Small intestine (tissue), 7 donors: ENCODE results near the gene UBE3D. TPM values are rescaled to one million over a fixed set of nuclear protein-coding genes. Genes with fewer than 3 reads are reported as not detected.
A peak's percentile ranks its signal among the peaks of the same experiment; 100 is the strongest.
"Not testable (repeated sequence)": the region's sequence is repeated elsewhere in the genome, so short reads cannot be mapped to it uniquely, and the experiment has no call there.

ENCODE experiments used
- DNase-seq, 2 donors: peaks; one replicate each; pipeline versions ENCODE4 v3.0.0 to v3.0.0-alpha.2; 2013
- FAIRE-seq: peaks from 2 replicates; lab custom pipeline; 2012; peaks lifted over from hg19 to GRCh38; lab: Jason Lieb, UNC
- H3K27ac ChIP-seq, 3 donors: one replicate each; pipeline ENCODE4 v1.5.1; 2013; ENCODE audit warnings: low read length in 2 of 3, mild to moderate bottlenecking in 2 of 3, control low read depth in 1 of 3, inconsistent platforms in 1 of 3, low read depth in 1 of 3, moderate library complexity in 1 of 3
- H3K27me3 ChIP-seq, 3 donors: one replicate each; pipeline ENCODE4 v1.6.1; 2013; ENCODE audit warnings: low read length in 3 of 3, inconsistent platforms in 1 of 3; ENCODE audit not compliant: control insufficient read depth in 3 of 3, insufficient read depth in 3 of 3
- H3K36me3 ChIP-seq, 3 donors: one replicate each; pipeline ENCODE4 v1.6.1; 2013; ENCODE audit warnings: low read length in 3 of 3, inconsistent platforms in 1 of 3, low read depth in 1 of 3, mild to moderate bottlenecking in 1 of 3, moderate library complexity in 1 of 3; ENCODE audit not compliant: control insufficient read depth in 3 of 3, insufficient read depth in 2 of 3
- H3K4me1 ChIP-seq, 3 donors: one replicate each; pipeline ENCODE4 v1.6.1; 2013; ENCODE audit warnings: low read length in 2 of 3, inconsistent platforms in 1 of 3, low read depth in 1 of 3, mild to moderate bottlenecking in 1 of 3, moderate library complexity in 1 of 3; ENCODE audit not compliant: control insufficient read depth in 3 of 3, insufficient read depth in 2 of 3
- H3K4me3 ChIP-seq, 3 donors: one replicate each; pipeline ENCODE4 v1.5.1; 2013; ENCODE audit warnings: low read length in 3 of 3, control low read depth in 1 of 3, inconsistent platforms in 1 of 3, low read depth in 1 of 3, mild to moderate bottlenecking in 1 of 3, moderate library complexity in 1 of 3
- H3K9me3 ChIP-seq, 2 donors: one replicate each; pipeline ENCODE4 v1.6.1; 2013; ENCODE audit warnings: low read depth in 1 of 2, low read length in 1 of 2; ENCODE audit not compliant: control insufficient read depth in 2 of 2, insufficient read depth in 1 of 2
- WGBS, 3 donors: extraction: QIAGEN DNeasy Blood & Tissue Kit; methylation state at CpG; one replicate each; pipeline ENCODE4 v1.1.7; 2013; 5-methylcytosine and 5-hydroxymethylcytosine counted together
- polyA plus RNA-seq, 4 donors: library from polyadenylated mRNA; stranded (reverse) in 3 of 4; unstranded in 1 of 4; fragments of 200-250 nt in 3 of 4; fragments of 120-200 nt in 1 of 4; gene quantifications; one replicate each; pipeline versions ENCODE4 v1.2.1 to v1.2.3, GENCODE V29; 2013
- donor health status: healthy with polysubstance abuse.
- donor health status: control.
- donor health status: control.
- donor health status: Bipolar disorder and iron deficiency.
- donor health status: healthy.

The UBE3D gene
- polyA plus RNA-seq, 4 donors: 0.54 to 8.0 (median 4.0) TPM

- WGBS, 3 donors: 82 to 94% (median 91%) methylated on average over 1 of the region's 1 CpG
- Histone ChIP-seq H3K9me3 (no peaks in the 10 kb centered on the region), H3K36me3 (peaks cover 0 to 6% (median 0%) of the 10 kb centered on the region in 3 donors), H3K27ac (no peak overlapping the region), H3K27me3 (no peaks in the 10 kb centered on the region), H3K4me3 (no peak overlapping the region), H3K4me1 (no peaks in the 10 kb centered on the region)
- no peak for FAIRE-seq
- DNase-seq: no peak
Observed at GRCh38 chr6:82951389-82951788, 114.3 kb downstream of the UBE3D start.

DNA sequence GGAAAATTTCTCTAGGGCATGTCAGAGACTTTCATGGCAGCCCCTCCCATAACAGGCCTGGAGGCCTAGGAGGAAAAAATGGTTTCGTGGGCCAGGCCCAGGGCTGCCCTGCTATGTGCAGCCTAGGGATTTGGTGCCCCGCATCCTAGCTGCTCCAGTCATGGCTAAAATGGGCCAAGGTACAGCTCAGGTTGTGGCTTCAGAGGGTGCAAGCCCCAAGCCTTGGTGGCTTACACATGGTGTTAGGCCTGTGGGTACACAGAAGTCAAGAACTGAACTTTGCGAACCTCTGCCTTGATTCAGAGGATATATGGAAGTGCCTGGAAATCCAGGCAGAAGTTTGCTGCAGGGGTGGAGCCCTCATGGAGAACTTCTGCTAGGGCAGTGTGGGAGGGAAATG lies 134.7 kb downstream of the UBE3D start:
- H3K4me3 ChIP-seq, H3K27me3 ChIP-seq, DNase-seq, H3K36me3 ChIP-seq, H3K4me1 ChIP-seq, FAIRE-seq, H3K27ac ChIP-seq: not testable (repeated sequence)
- 97 to 100% (median 98%) methylated on average over 3 of the region's 3 CpGs for WGBS, 3 donors
- peaks cover 1 to 37% of the 10 kb centered on the region in 2 donors for H3K9me3 ChIP-seq

- Histone ChIP-seq H3K27me3 (no peaks in the 10 kb centered on the region), H3K36me3 (no peaks in the 10 kb centered on the region), H3K27ac (no peak overlapping the region), H3K4me3 (no peak overlapping the region), H3K4me1 (no peaks in the 10 kb centered on the region), H3K9me3 (peaks cover 0 to 2% of the 10 kb centered on the region in 2 donors)
- FAIRE-seq: no peak
- WGBS, 3 donors: 75 to 86% (median 83%) methylated on average over 3 of the region's 3 CpGs
- no peak for DNase-seq
Observed at GRCh38 chr6:82924799-82925535, 140.7 kb downstream of the UBE3D start.

- Histone ChIP-seq H3K4me1 (peaks cover 0 to 8% (median 1%) of the 10 kb centered on the region in 3 donors), H3K4me3 (no peak overlapping the region), H3K27ac (no peak overlapping the region), H3K9me3 (peaks cover 1 to 7% of the 10 kb centered on the region in 2 donors), H3K36me3 (no peaks in the 10 kb centered on the region), H3K27me3 (no peaks in the 10 kb centered on the region)
- DNase-seq (no peak), FAIRE-seq (no peak)
- WGBS, 3 donors: 85 to 100% (median 100%) methylated on average over 1 of the region's 1 CpG
Observed at GRCh38 chr6:82921258-82921657, 144.4 kb downstream of the UBE3D start.

- H3K4me1 ChIP-seq: peaks cover 0 to 8% (median 1%) of the 10 kb centered on the region in 3 donors
- peak overlapping the region in 1 of 3 donors; percentile 29 for H3K27ac ChIP-seq
- H3K4me3 ChIP-seq: no peak overlapping the region
- no peaks in the 10 kb centered on the region for H3K36me3 ChIP-seq
- 34 to 53% (median 50%) methylated on average over 6 of the region's 6 CpGs for WGBS, 3 donors
- H3K27me3 ChIP-seq: no peaks in the 10 kb centered on the region
- FAIRE-seq: no peak
- peaks cover 1 to 7% of the 10 kb centered on the region in 2 donors for H3K9me3 ChIP-seq
- DNase-seq: peak; percentile 67 to 68
Observed at GRCh38 chr6:82917346-82918064, 148.1 kb downstream of the UBE3D start.

- H3K27me3 ChIP-seq: no peaks in the 10 kb centered on the region
- FAIRE-seq (no peak), DNase-seq (peak in 1 of 2 donors; percentile 50)
- H3K9me3 ChIP-seq: peaks cover 1 to 7% of the 10 kb centered on the region in 2 donors
- no peaks in the 10 kb centered on the region for H3K36me3 ChIP-seq
- H3K4me3 ChIP-seq: no peak overlapping the region
- peaks cover 0 to 8% (median 1%) of the 10 kb centered on the region in 3 donors for H3K4me1 ChIP-seq
- H3K27ac ChIP-seq: no peak overlapping the region
Observed at GRCh38 chr6:82915666-82916065, 150.0 kb downstream of the UBE3D start.

GRCh38 chr6:82914511-82914910 lies 151.1 kb downstream of the UBE3D start:
- FAIRE-seq (no peak), DNase-seq (no peak)
- Histone ChIP-seq H3K27me3 (no peaks in the 10 kb centered on the region), H3K36me3 (no peaks in the 10 kb centered on the region), H3K4me1 (peaks cover 0 to 8% (median 1%) of the 10 kb centered on the region in 3 donors), H3K4me3 (no peak overlapping the region), H3K27ac (no peak overlapping the region), H3K9me3 (peaks cover 1 to 7% of the 10 kb centered on the region in 2 donors)
- 94 to 100% (median 96%) methylated on average over 4 of the region's 4 CpGs for WGBS, 3 donors

DNA sequence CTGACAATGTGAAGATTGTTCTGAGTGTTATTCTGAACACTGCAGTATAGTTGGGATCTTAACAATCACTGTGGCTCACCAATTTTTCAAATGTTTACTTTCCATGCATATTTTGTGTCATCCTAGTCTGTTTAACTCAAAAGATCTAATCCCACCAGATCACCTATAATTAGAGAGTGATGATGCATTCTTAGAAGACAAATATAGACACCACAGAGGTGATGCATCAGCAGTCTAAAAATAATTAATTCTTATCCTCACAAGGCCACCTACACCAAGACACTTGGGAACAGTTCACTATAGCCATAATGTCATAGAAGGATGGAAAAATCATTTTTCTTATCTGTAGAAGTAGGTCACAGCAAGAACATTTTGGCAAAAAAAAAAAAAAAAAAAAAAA lies 154.8 kb downstream of the UBE3D start:
- DNase-seq (no peak), FAIRE-seq (no peak)
- no peak overlapping the region for H3K4me3 ChIP-seq
- no peak overlapping the region for H3K27ac ChIP-seq
- no peaks in the 10 kb centered on the region for H3K4me1 ChIP-seq
- H3K27me3 ChIP-seq: no peaks in the 10 kb centered on the region
- no peaks in the 10 kb centered on the region for H3K9me3 ChIP-seq
- no peaks in the 10 kb centered on the region for H3K36me3 ChIP-seq
